Astrocyte of the spinal cord (primary cell): Measurements from ENCODE around the gene GOLGA6D.
"Not testable (repeated sequence)": the region's sequence is repeated elsewhere in the genome, so short reads cannot be mapped to it uniquely, and the experiment has no call there.

ENCODE experiments used
- DNase-seq: peaks from one replicate; pipeline ENCODE4 v3.0.0; 2011; ENCODE audit warnings: low read depth, low spot score
- H3K4me3 ChIP-seq: 2 replicates; pipeline ENCODE4 v1.5.1; 2011; ENCODE audit warnings: low read depth, mild to moderate bottlenecking, low read length, moderate library complexity
- in situ Hi-C: cut with HindIII; loops from 2 replicates; pipeline ENCODE4 v1.10.0; 2017; ENCODE audit warnings: low sequenced_read_pairs
- TF ChIP-seq, protein P1 (sequence below): IDR thresholded peaks from 2 replicates; pipeline ENCODE4 v1.5.1; 2012; ENCODE audit warnings: low read depth, mild to moderate bottlenecking, low read length, inconsistent platforms

GOLGA6D gene

GRCh38 chr15:75282572-75282971 lies at the start of gene GOLGA6D:
Gene GOLGA6D (plus strand): TSS chr15:75282835. CDS start chr15:75282876, 41 bp downstream.
- H3K4me3 ChIP-seq, DNase-seq, in situ Hi-C loops: not testable (repeated sequence)

GRCh38 chr15:75233504-75234190 lies 49.0 kb upstream of the GOLGA6D start:
- in situ Hi-C loops: no loop called here
- no peak overlapping the region for H3K4me3 ChIP-seq
- no peak for DNase-seq
- TF ChIP-seq, protein P1, sequence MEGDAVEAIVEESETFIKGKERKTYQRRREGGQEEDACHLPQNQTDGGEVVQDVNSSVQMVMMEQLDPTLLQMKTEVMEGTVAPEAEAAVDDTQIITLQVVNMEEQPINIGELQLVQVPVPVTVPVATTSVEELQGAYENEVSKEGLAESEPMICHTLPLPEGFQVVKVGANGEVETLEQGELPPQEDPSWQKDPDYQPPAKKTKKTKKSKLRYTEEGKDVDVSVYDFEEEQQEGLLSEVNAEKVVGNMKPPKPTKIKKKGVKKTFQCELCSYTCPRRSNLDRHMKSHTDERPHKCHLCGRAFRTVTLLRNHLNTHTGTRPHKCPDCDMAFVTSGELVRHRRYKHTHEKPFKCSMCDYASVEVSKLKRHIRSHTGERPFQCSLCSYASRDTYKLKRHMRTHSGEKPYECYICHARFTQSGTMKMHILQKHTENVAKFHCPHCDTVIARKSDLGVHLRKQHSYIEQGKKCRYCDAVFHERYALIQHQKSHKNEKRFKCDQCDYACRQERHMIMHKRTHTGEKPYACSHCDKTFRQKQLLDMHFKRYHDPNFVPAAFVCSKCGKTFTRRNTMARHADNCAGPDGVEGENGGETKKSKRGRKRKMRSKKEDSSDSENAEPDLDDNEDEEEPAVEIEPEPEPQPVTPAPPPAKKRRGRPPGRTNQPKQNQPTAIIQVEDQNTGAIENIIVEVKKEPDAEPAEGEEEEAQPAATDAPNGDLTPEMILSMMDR: no peak

- no peak for DNase-seq
- no peak overlapping the region for H3K4me3 ChIP-seq
- in situ Hi-C loops: no loop called here
- TF ChIP-seq, protein P1: no peak
These were observed 48.3 kb upstream of the GOLGA6D start for GRCh38 chr15:75234191-75234810.

- in situ Hi-C loops: no loop called here
- TF ChIP-seq, protein P1: no peak
- no peak for DNase-seq
These were observed 47.5 kb upstream of the GOLGA6D start for GRCh38 chr15:75235051-75235673.

DNA sequence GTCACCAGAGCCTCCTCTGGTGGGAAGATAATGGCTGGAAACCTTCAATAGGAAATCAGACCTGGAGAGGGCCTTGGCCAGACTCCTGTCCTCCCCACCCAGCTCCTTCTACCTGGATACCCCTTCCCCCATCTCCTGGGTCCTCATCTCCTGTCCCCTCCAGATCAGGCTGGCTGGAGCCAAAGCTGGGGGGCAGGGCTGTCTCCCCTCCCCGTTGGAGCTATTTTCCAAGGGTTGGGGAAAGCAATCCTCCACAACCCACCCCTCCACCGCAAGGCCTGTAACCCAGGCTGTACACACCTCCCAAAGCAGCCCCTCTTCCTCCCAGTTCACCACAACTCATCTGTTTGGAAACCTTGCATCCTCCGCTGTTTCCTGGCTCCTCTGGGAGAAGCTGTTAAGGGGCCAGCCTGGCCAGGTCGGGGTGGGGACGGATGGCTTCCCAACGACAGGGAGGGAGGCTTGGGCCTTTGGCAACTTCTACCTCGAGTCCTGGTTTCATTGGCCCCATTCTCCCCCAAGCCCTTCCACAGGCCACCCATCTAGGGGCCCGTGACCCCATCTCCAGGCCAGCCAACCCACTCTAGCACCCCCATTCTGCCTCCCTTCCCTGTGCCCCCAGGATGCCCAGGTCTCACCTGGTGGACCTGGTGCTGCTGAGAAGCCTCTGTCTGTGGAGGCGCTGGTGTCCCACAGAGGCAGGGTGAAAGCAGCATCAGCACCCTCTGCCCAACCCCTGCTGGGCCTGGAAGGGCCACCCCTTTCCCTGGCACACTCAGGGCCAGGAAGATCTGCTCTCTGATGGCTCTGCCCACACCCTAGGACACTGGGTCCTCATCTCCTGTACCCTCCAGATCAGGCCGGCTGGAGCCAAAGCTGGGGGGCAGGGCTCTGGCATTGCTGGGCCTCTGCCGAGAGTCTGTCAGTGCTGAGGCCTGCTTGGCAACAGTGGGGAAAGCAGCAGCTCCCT lies 46.6 kb upstream of the GOLGA6D start:
- in situ Hi-C loops: no loop called here
- TF ChIP-seq, protein P1: no peak
- no peak overlapping the region for H3K4me3 ChIP-seq
- no peak for DNase-seq

More at GRCh38 chr15:75235051-75235673, 47.5 kb upstream of the GOLGA6D start:
- no peak overlapping the region for H3K4me3 ChIP-seq

GRCh38 chr15:75237316-75237982 lies 45.2 kb upstream of the GOLGA6D start:
- in situ Hi-C loops: no loop called here
- no peak for DNase-seq
- H3K4me3 ChIP-seq: no peak overlapping the region
- TF ChIP-seq, protein P1: no peak
